Endothelial cell of umbilical vein (primary cell): ENCODE measurements around the gene TSFM.

Experiments used
- EZH2 ChIP-seq: IDR thresholded peaks from 2 replicates; pipeline ENCODE4 v1.6.1; 2012; ENCODE audit warnings: borderline replicate concordance, low read depth, mild to moderate bottlenecking, moderate library complexity, low read length, inconsistent platforms; ENCODE audit not compliant: severe bottlenecking
- GATA2 ChIP-seq: IDR thresholded peaks from 2 replicates; pipeline ENCODE4 v1.7.0; 2011; ENCODE audit warnings: low read depth, mild to moderate bottlenecking, moderate library complexity, mixed read lengths, low read length; ENCODE audit not compliant: insufficient read length, insufficient read depth
- JUN ChIP-seq: IDR thresholded peaks from 2 replicates; pipeline ENCODE4 v1.6.1; 2011; ENCODE audit warnings: borderline replicate concordance, low read depth; ENCODE audit not compliant: insufficient read length, insufficient read depth
- MAX ChIP-seq: IDR thresholded peaks from 2 replicates; pipeline ENCODE4 v1.6.1; 2011; ENCODE audit not compliant: insufficient read depth, insufficient read length
- POLR2A ChIP-seq: IDR thresholded peaks from 2 replicates; pipeline ENCODE4 v1.6.1; 2012; ENCODE audit warnings: low read depth, mild to moderate bottlenecking, control low read depth, low read length
- POLR2AphosphoS5 ChIP-seq: IDR thresholded peaks from 2 replicates; pipeline ENCODE4 v1.6.1; 2012; ENCODE audit warnings: low read depth, mild to moderate bottlenecking, control low read depth, low read length, moderate library complexity; ENCODE audit not compliant: insufficient read depth
- TF ChIP-seq, protein P1 (sequence below), 2 donors: IDR thresholded peaks; 1 replicate in 1 of 2; 2 replicates in 1 of 2; pipeline ENCODE4 v1.5.1; 2011; ENCODE audit warnings: low read length in 2 of 2, mild to moderate bottlenecking in 2 of 2, moderate library complexity in 2 of 2, control low read depth in 1 of 2, inconsistent platforms in 1 of 2, low read depth in 1 of 2; ENCODE audit not compliant: insufficient read depth in 1 of 2; ENCODE audit errors: extremely low read depth in 1 of 2

DNA sequence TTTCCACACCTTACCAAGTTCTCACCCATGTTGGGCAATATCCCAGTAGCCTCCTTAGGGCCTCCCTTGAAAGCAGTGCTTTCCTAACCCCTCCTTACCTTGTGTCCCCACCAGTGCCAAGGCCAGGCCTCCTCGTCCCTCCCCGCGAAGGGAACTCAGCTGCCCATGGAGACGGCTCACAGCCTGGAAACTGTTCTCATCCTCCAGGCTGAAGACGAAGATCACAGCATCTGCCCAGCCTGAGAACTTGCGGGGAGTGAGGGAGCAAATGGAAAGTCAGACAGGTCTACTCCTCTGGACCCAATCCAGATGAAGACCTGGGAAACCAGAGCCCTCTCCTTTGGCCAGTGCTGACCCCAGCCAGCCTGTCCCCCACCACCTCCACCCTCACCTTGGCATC, 48.7 kb upstream of the TSFM start:
- TF ChIP-seq, protein P1, sequence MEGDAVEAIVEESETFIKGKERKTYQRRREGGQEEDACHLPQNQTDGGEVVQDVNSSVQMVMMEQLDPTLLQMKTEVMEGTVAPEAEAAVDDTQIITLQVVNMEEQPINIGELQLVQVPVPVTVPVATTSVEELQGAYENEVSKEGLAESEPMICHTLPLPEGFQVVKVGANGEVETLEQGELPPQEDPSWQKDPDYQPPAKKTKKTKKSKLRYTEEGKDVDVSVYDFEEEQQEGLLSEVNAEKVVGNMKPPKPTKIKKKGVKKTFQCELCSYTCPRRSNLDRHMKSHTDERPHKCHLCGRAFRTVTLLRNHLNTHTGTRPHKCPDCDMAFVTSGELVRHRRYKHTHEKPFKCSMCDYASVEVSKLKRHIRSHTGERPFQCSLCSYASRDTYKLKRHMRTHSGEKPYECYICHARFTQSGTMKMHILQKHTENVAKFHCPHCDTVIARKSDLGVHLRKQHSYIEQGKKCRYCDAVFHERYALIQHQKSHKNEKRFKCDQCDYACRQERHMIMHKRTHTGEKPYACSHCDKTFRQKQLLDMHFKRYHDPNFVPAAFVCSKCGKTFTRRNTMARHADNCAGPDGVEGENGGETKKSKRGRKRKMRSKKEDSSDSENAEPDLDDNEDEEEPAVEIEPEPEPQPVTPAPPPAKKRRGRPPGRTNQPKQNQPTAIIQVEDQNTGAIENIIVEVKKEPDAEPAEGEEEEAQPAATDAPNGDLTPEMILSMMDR (IDR thresholded peaks at IDR 0.05; ENCODE audit: extremely low read depth in 1 of 2, insufficient read depth in 1 of 2, low read depth in 1 of 2, low read length in 2 of 2): no peak
- peak; percentile 24 for TF ChIP-seq EZH2
- TF ChIP-seq POLR2A: no peak
- no peak for TF ChIP-seq GATA2
- TF ChIP-seq JUN: no peak
- no peak for TF ChIP-seq MAX
- no peak for TF ChIP-seq POLR2AphosphoS5
